HEK293 (cell line): ENCODE measurements around the gene MRPL41.

Experiments used
- BCL11A ChIP-seq: fragments of 450-650 bp; formaldehyde crosslinking; IDR thresholded peaks from 2 replicates; pipeline ENCODE4 v1.5.1; 2016; ENCODE audit warnings: low read depth, missing biosample characterization, missing genetic modification characterization
- GLI4 ChIP-seq: fragments of 450-650 bp; formaldehyde crosslinking; IDR thresholded peaks from 2 replicates; pipeline ENCODE4 v1.5.1; 2016; ENCODE audit warnings: missing biosample characterization, missing genetic modification characterization
- HOXC10 ChIP-seq: sonication (generic); formaldehyde crosslinking; IDR thresholded peaks from 2 replicates; pipeline ENCODE4 v1.8.1; 2023; ENCODE audit warnings: mild to moderate bottlenecking, missing genetic modification reagents
- INSM2 ChIP-seq: fragments of 450-650 bp; formaldehyde crosslinking; IDR thresholded peaks from 2 replicates; pipeline ENCODE4 v1.5.1; 2016; ENCODE audit warnings: missing biosample characterization, missing genetic modification characterization
- KLF1 ChIP-seq: fragments of 450-650 bp; formaldehyde crosslinking; IDR thresholded peaks from 2 replicates; pipeline ENCODE4 v1.5.1; 2016; ENCODE audit warnings: missing biosample characterization, missing genetic modification characterization
- KLF10 ChIP-seq: fragments of 450-650 bp; IDR thresholded peaks from 2 replicates; pipeline ENCODE4 v1.5.1; 2018; ENCODE audit warnings: missing biosample characterization, mild to moderate bottlenecking, missing genetic modification characterization
- KLF17 ChIP-seq: fragments of 450-650 bp; formaldehyde crosslinking; IDR thresholded peaks from 2 replicates; pipeline ENCODE4 v1.5.1; 2016; ENCODE audit warnings: missing biosample characterization, missing genetic modification characterization
- KLF7 ChIP-seq: fragments of 450-650 bp; formaldehyde crosslinking; IDR thresholded peaks from 2 replicates; pipeline ENCODE4 v1.5.1; 2016; ENCODE audit warnings: missing biosample characterization, missing genetic modification characterization, borderline replicate concordance
- MYNN ChIP-seq: fragments of 450-650 bp; formaldehyde crosslinking; IDR thresholded peaks from 2 replicates; pipeline ENCODE4 v1.5.1; 2016; ENCODE audit warnings: missing biosample characterization, missing genetic modification characterization, borderline replicate concordance
- MZF1 ChIP-seq: fragments of 450-650 bp; formaldehyde crosslinking; IDR thresholded peaks from 2 replicates; pipeline ENCODE4 v1.5.1; 2017; ENCODE audit warnings: missing biosample characterization, missing genetic modification characterization, borderline replicate concordance
- REST ChIP-seq: fragments of 450-650 bp; formaldehyde crosslinking; IDR thresholded peaks from 2 replicates; pipeline ENCODE4 v1.5.1; 2016; ENCODE audit warnings: missing biosample characterization, missing genetic modification characterization
- SETDB1 ChIP-seq: IDR thresholded peaks from one replicate; pipeline ENCODE4 v1.6.1; 2017; ENCODE audit warnings: mild to moderate bottlenecking, low read length, moderate library complexity, mixed read lengths; ENCODE audit not compliant: insufficient read length
- YY2 ChIP-seq: fragments of 450-650 bp; formaldehyde crosslinking; IDR thresholded peaks from 2 replicates; pipeline ENCODE4 v1.5.1; 2016; ENCODE audit warnings: missing biosample characterization, missing genetic modification characterization
- ZBTB20 ChIP-seq: fragments of 450-650 bp; formaldehyde crosslinking; IDR thresholded peaks from 2 replicates; pipeline ENCODE4 v1.5.1; 2016; ENCODE audit warnings: missing biosample characterization, missing genetic modification characterization
- ZBTB21 ChIP-seq: fragments of 450-650 bp; formaldehyde crosslinking; IDR thresholded peaks from 2 replicates; pipeline ENCODE4 v1.5.1; 2017; ENCODE audit warnings: missing biosample characterization, missing genetic modification characterization
- ZBTB44 ChIP-seq: fragments of 450-650 bp; IDR thresholded peaks from 2 replicates; pipeline ENCODE4 v1.5.1; 2018; ENCODE audit warnings: missing biosample characterization, mild to moderate bottlenecking, missing genetic modification characterization
- ZNF16 ChIP-seq: fragments of 450-650 bp; formaldehyde crosslinking; IDR thresholded peaks from 2 replicates; pipeline ENCODE4 v1.5.1; 2016; ENCODE audit warnings: low read depth, missing biosample characterization, missing genetic modification characterization
- ZNF2 ChIP-seq: fragments of 450-650 bp; formaldehyde crosslinking; IDR thresholded peaks from 2 replicates; pipeline ENCODE4 v1.5.1; 2016; ENCODE audit warnings: missing biosample characterization, missing genetic modification characterization
- ZNF248 ChIP-seq: fragments of 450-650 bp; formaldehyde crosslinking; IDR thresholded peaks from 2 replicates; pipeline ENCODE4 v1.5.1; 2017; ENCODE audit warnings: missing biosample characterization, missing genetic modification characterization
- ZNF544 ChIP-seq: fragments of 450-650 bp; formaldehyde crosslinking; IDR thresholded peaks from 2 replicates; pipeline ENCODE4 v1.5.0; 2017; ENCODE audit warnings: missing biosample characterization, missing genetic modification characterization
- ZNF580 ChIP-seq: fragments of 450-650 bp; formaldehyde crosslinking; IDR thresholded peaks from 2 replicates; pipeline ENCODE4 v1.5.1; 2016; ENCODE audit warnings: missing biosample characterization, missing genetic modification characterization
- ZNF596 ChIP-seq: fragments of 450-650 bp; IDR thresholded peaks from 2 replicates; pipeline ENCODE4 v1.5.0; 2018; ENCODE audit warnings: missing biosample characterization, mild to moderate bottlenecking, missing genetic modification characterization, moderate library complexity
- ZNF626 ChIP-seq: fragments of 450-650 bp; sonication (Bioruptor Pico); formaldehyde crosslinking; IDR thresholded peaks from 2 replicates; pipeline ENCODE4 v1.5.1; 2018; ENCODE audit warnings: missing biosample characterization, missing genetic modification characterization, inconsistent platforms
- ZNF639 ChIP-seq: fragments of 450-650 bp; formaldehyde crosslinking; IDR thresholded peaks from 2 replicates; pipeline ENCODE4 v1.5.1; 2016; ENCODE audit warnings: missing biosample characterization, missing genetic modification characterization
- ZNF670 ChIP-seq: fragments of 450-650 bp; formaldehyde crosslinking; IDR thresholded peaks from 2 replicates; pipeline ENCODE4 v1.5.1; 2016; ENCODE audit warnings: missing biosample characterization, missing genetic modification characterization, low read depth
- ZNF692 ChIP-seq: fragments of 450-650 bp; formaldehyde crosslinking; IDR thresholded peaks from 2 replicates; pipeline ENCODE4 v1.5.1; 2016; ENCODE audit warnings: missing biosample characterization, missing genetic modification characterization
- ZSCAN5A ChIP-seq: fragments of 450-650 bp; formaldehyde crosslinking; IDR thresholded peaks from 2 replicates; pipeline ENCODE4 v1.5.1; 2016; ENCODE audit warnings: missing biosample characterization, missing genetic modification characterization

The MRPL41 gene

GRCh38 chr9:137578518-137579258 lies 27.0 kb downstream of the MRPL41 start, which contains the start of gene DPH7 (continued):
- TF ChIP-seq ZNF580 (no peak), ZNF544 (tag by site-specific recombination) (no peak), ZSCAN5A (tag by site-specific recombination) (peak; percentile 91; the same call in 1 of the 2 replicates), SETDB1 (no peak), ZNF670 (no peak), MYNN (tag by site-specific recombination) (no peak; the same call in 1 of the 2 replicates), ZBTB20 (tag by site-specific recombination) (peak; percentile 80), MZF1 (tag by site-specific recombination) (peak; percentile 76; the same call in 1 of the 2 replicates), ZNF596 (peak; percentile 30; the same call in 1 of the 2 replicates), ZNF16 (no peak), GLI4 (tag by site-specific recombination) (no peak), YY2 (tag by site-specific recombination) (peak; percentile 56; the same call in 1 of the 2 replicates), REST (tag by site-specific recombination) (no peak), HOXC10 (no peak), ZNF248 (no peak), KLF7 (tag by site-specific recombination) (no peak), BCL11A (tag by site-specific recombination) (0 out of 2 replicates have a peak, but pooled peaks have one; percentile 20), KLF1 (tag by site-specific recombination) (no peak), ZNF639 (tag by site-specific recombination) (peak; percentile 18; the same call in 1 of the 2 replicates), KLF10 (tag by site-specific recombination) (peak; percentile 86), ZNF692 (tag by site-specific recombination) (peak; percentile 79), KLF17 (tag by site-specific recombination) (peak; percentile 50; the same call in 1 of the 2 replicates), INSM2 (tag by site-specific recombination) (0 out of 2 replicates have a peak, but pooled peaks have one; percentile 34), ZBTB44 (tag by site-specific recombination) (peak; percentile 81), ZNF626 (tag by site-specific recombination) (no peak), ZBTB21 (tag by site-specific recombination) (peak; percentile 54; the same call in 1 of the 2 replicates), ZNF2 (tag by site-specific recombination) (no peak)
